ENCODE measurements around the gene SC5D.
A peak's percentile ranks its signal among the peaks of the same experiment; 100 is the strongest.

Gene SC5D

GRCh38 chr11:121293288-121293594 is 670 bp downstream of the SC5D start:
- no peak for DNase-seq

GRCh38 chr11:121295246-121296029 is 2.9 kb downstream of the SC5D start:
- no peak for DNase-seq

GRCh38 chr11:121297872-121298271 is 5.3 kb downstream of the SC5D start:
- no peak for DNase-seq

- no peak for DNase-seq
Observed at GRCh38 chr11:121298774-121299173, 6.2 kb downstream of the SC5D start.

- DNase-seq = no peak
Observed at GRCh38 chr11:121299417-121299816, 6.8 kb downstream of the SC5D start.

- DNase-seq = no peak
Observed at GRCh38 chr11:121300313-121300971, 7.9 kb downstream of the SC5D start.

- DNase-seq = no peak
Observed at GRCh38 chr11:121300972-121301699, 8.6 kb downstream of the SC5D start.

GRCh38 chr11:121304759-121305158 is 12.2 kb downstream of the SC5D start:
- DNase-seq = no peak

- DNase-seq = no peak
Observed at GRCh38 chr11:121308816-121309215, 16.2 kb downstream of the SC5D start.

GRCh38 chr11:121309688-121310087 is 17.1 kb downstream of the SC5D start:
- DNase-seq = no peak

- DNase-seq = no peak
Observed at GRCh38 chr11:121310908-121311307, 18.3 kb downstream of the SC5D start.

GRCh38 chr11:121311373-121311772 is 18.8 kb downstream of the SC5D start:
- no peak for DNase-seq

GRCh38 chr11:121312483-121312882 is 19.9 kb downstream of the SC5D start:
- DNase-seq = no peak

GRCh38 chr11:121318848-121319834 is 26.6 kb downstream of the SC5D start:
- peak; percentile 44 for DNase-seq

GRCh38 chr11:121321614-121322243 is 29.2 kb downstream of the SC5D start:
- DNase-seq = no peak

GRCh38 chr11:121323046-121323607 is 30.6 kb downstream of the SC5D start:
- DNase-seq = no peak

- DNase-seq = no peak
Observed at GRCh38 chr11:121326230-121326629, 33.7 kb downstream of the SC5D start.

GRCh38 chr11:121327553-121327952 is 35.0 kb downstream of the SC5D start:
- no peak for DNase-seq

- DNase-seq = no peak
Observed at GRCh38 chr11:121328176-121328966, 35.8 kb downstream of the SC5D start.

GRCh38 chr11:121328967-121329679 is 36.6 kb downstream of the SC5D start:
- no peak for DNase-seq

Data from NCI-H2029 (cell line).